ENCODE measurements around the gene PRR23C. TPM values are rescaled to one million over a fixed set of nuclear protein-coding genes. Genes with fewer than 3 reads are reported as not detected.

PRR23C gene
- total RNA-seq, 1 experiment from 2014 or later = not detected

DNA sequence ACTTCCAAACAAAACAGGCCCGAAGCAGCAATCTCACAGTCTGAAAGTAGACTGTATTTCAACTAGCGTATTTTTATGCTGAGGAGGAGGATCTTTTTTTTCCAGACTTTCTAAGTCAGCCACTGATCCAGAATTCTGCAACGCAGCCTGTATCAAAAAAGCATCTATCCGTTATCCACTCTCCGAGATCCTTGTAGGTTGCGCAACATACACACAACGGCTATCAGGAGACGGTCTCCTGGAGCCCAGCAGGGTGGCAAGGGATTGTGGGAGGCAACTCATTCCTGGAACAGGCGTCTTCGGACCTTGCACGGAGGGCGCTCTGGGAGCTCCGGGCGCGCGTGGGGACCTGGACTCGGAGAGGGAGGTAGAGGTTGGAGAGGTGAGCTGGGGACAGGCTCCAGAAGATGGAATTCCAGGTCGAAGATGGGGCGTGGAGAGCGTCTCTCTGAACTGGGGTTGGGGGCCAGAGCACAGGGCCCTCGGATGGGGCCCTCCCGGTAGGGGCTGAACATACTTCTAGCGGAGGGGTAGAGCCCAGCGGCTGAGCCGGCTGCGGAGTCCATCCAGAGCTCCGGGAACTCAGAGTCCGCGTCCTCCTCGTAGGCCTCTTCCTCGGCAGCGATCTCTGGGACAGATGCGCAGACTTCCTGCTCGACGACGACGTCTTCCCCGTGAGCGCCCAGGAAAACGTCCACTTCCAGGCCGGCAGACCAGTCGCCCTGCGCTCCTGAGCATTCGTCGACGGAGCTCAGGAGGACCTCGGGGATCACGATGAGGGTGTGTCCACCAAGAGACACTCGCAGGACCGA lies 932 bp downstream of the PRR23C start (continued):
- TF ChIP-seq, protein P1, sequence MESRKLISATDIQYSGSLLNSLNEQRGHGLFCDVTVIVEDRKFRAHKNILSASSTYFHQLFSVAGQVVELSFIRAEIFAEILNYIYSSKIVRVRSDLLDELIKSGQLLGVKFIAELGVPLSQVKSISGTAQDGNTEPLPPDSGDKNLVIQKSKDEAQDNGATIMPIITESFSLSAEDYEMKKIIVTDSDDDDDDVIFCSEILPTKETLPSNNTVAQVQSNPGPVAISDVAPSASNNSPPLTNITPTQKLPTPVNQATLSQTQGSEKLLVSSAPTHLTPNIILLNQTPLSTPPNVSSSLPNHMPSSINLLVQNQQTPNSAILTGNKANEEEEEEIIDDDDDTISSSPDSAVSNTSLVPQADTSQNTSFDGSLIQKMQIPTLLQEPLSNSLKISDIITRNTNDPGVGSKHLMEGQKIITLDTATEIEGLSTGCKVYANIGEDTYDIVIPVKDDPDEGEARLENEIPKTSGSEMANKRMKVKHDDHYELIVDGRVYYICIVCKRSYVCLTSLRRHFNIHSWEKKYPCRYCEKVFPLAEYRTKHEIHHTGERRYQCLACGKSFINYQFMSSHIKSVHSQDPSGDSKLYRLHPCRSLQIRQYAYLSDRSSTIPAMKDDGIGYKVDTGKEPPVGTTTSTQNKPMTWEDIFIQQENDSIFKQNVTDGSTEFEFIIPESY (IDR thresholded peaks at IDR 0.05; ENCODE audit: extremely low read depth, insufficient replicate concordance, low read length) = no peak
- TF ChIP-seq CBX3 (IDR thresholded peaks at IDR 0.05; ENCODE audit: low read depth) = no peak
- no peak for TF ChIP-seq ELF1 (IDR thresholded peaks at IDR 0.05; ENCODE audit: borderline replicate concordance, low read depth)
- TF ChIP-seq POLR2A (IDR thresholded peaks at IDR 0.05; ENCODE audit: borderline replicate concordance, extremely low read depth, insufficient read depth, insufficient read length) = no peak

DNA sequence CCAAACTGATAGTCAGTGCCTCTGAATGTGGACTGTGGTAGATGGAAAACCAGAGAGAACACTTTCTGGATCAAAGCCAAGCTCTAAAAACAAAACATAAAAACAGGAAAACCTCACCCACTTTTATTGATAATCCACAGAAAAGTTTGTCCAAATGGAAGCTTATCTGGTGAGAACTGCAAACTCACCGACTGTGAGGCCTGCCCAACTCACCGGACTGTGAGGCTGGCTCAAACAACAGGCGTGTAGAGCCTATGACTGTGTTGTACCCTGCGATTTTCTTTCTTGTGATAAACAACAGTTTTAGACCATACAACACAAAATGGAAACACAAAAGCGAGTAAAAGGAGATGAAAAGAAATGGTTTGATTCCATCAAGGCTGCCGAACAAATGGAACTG lies 7.2 kb downstream of the PRR23C start:
- ChIA-PET CTCF (no interaction called here), POLR2A (no interaction called here), RAD21 (ENCODE audit: low non-redundant PET in 1 of 2, low total read pairs in 2 of 2, uncharacterized antibody in 2 of 2, unreplicated experiment in 2 of 2) (no interaction called here)
- Histone ChIP-seq H3K4me2 (ENCODE audit: low read length) (no peak overlapping the region), H4K20me1 (ENCODE audit: insufficient read depth) (no peaks in the 10 kb centered on the region), H3K27ac (ENCODE audit: low read depth, low read length) (no peak overlapping the region), H3K4me3 (replicated peaks in 1 of 2; ENCODE audit: low read depth in 1 of 2, low read length in 2 of 2) (no peak overlapping the region), H3K9ac (ENCODE audit: low read length) (no peak overlapping the region), H2AFZ (ENCODE audit: low read depth, low read length, poor library complexity, severe bottlenecking) (no peak overlapping the region), H3K36me3 (ENCODE audit: control insufficient read depth in 1 of 2, insufficient read depth in 2 of 2, low read length in 2 of 2) (no peaks in the 10 kb centered on the region), H3K4me1 (ENCODE audit: control insufficient read depth in 1 of 2, insufficient read depth in 2 of 2, low read length in 2 of 2) (no peaks in the 10 kb centered on the region), H3K27me3 (ENCODE audit: insufficient read depth, low read length) (no peaks in the 10 kb centered on the region), H3K9me2 (ENCODE audit: insufficient read depth) (no peaks in the 10 kb centered on the region), H3K9me3 (ENCODE audit: control insufficient read depth in 1 of 2, insufficient read depth in 1 of 2, low read depth in 1 of 2, low read length in 2 of 2) (no peaks in the 10 kb centered on the region), H3K79me2 (ENCODE audit: insufficient read depth, low read length) (no peaks in the 10 kb centered on the region)
- BruUV-seq (replicated peaks) = no TSS peak
- ATAC-seq (no peak), DNase-seq (ENCODE audit: low read depth, low spot score) (no peak)
- intact Hi-C loops (cut with micrococcal nuclease) = no loop called here
- TF ChIP-seq JUND (IDR thresholded peaks at IDR 0.05) (no peak), FOSL1 (IDR thresholded peaks at IDR 0.05; ENCODE audit: low read depth) (no peak), POLR2A (IDR thresholded peaks at IDR 0.05; ENCODE audit: borderline replicate concordance, extremely low read depth, insufficient read depth, insufficient read length) (no peak), RAD21 (IDR thresholded peaks at IDR 0.05; ENCODE audit: low read depth) (no peak), SP1 (IDR thresholded peaks at IDR 0.05; ENCODE audit: low read depth) (no peak), EZH2phosphoT487 (IDR thresholded peaks at IDR 0.05; ENCODE audit: borderline replicate concordance) (no peak), SIN3A (IDR thresholded peaks at IDR 0.05; ENCODE audit: low read depth) (no peak), MAX (IDR thresholded peaks at IDR 0.05) (no peak), ZFX (IDR thresholded peaks at IDR 0.05) (no peak)
- TF ChIP-seq, protein P1 (IDR thresholded peaks at IDR 0.05; ENCODE audit: extremely low read depth, insufficient replicate concordance, low read length) = no peak
- TF ChIP-seq, protein P2, sequence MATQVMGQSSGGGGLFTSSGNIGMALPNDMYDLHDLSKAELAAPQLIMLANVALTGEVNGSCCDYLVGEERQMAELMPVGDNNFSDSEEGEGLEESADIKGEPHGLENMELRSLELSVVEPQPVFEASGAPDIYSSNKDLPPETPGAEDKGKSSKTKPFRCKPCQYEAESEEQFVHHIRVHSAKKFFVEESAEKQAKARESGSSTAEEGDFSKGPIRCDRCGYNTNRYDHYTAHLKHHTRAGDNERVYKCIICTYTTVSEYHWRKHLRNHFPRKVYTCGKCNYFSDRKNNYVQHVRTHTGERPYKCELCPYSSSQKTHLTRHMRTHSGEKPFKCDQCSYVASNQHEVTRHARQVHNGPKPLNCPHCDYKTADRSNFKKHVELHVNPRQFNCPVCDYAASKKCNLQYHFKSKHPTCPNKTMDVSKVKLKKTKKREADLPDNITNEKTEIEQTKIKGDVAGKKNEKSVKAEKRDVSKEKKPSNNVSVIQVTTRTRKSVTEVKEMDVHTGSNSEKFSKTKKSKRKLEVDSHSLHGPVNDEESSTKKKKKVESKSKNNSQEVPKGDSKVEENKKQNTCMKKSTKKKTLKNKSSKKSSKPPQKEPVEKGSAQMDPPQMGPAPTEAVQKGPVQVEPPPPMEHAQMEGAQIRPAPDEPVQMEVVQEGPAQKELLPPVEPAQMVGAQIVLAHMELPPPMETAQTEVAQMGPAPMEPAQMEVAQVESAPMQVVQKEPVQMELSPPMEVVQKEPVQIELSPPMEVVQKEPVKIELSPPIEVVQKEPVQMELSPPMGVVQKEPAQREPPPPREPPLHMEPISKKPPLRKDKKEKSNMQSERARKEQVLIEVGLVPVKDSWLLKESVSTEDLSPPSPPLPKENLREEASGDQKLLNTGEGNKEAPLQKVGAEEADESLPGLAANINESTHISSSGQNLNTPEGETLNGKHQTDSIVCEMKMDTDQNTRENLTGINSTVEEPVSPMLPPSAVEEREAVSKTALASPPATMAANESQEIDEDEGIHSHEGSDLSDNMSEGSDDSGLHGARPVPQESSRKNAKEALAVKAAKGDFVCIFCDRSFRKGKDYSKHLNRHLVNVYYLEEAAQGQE (IDR thresholded peaks at IDR 0.05; ENCODE audit: low read depth) = no peak
- TF ChIP-seq, protein P3, sequence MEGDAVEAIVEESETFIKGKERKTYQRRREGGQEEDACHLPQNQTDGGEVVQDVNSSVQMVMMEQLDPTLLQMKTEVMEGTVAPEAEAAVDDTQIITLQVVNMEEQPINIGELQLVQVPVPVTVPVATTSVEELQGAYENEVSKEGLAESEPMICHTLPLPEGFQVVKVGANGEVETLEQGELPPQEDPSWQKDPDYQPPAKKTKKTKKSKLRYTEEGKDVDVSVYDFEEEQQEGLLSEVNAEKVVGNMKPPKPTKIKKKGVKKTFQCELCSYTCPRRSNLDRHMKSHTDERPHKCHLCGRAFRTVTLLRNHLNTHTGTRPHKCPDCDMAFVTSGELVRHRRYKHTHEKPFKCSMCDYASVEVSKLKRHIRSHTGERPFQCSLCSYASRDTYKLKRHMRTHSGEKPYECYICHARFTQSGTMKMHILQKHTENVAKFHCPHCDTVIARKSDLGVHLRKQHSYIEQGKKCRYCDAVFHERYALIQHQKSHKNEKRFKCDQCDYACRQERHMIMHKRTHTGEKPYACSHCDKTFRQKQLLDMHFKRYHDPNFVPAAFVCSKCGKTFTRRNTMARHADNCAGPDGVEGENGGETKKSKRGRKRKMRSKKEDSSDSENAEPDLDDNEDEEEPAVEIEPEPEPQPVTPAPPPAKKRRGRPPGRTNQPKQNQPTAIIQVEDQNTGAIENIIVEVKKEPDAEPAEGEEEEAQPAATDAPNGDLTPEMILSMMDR (IDR thresholded peaks at IDR 0.05 in 2 of 3, conservative IDR thresholded peaks at IDR 0.05 in 1 of 3; ENCODE audit: borderline replicate concordance in 1 of 3, insufficient read depth in 1 of 3, low read depth in 2 of 3, low read length in 2 of 3) = no peak

All from HCT116 (cell line).